ENCODE results near the gene CXorf65. TPM values are rescaled to one million over a fixed set of nuclear protein-coding genes. Genes with fewer than 3 reads are reported as not detected.
A peak's percentile ranks its signal among the peaks of the same experiment; 100 is the strongest.

Gene CXorf65
- total RNA-seq, 1 donor, result not detected

GRCh38 chrX:71068044-71068918 is 38.3 kb downstream of the CXorf65 start, which contains the start of gene SNX12:
TSS of gene SNX12 (minus strand) at chrX:71068334. CDS start at chrX:71068306, 28 bp downstream.
- peak; percentile 72 to 93 (median 91) for DNase-seq (ENCODE audit: low read depth in 2 of 3, low spot score in 2 of 3)

- DNase-seq (ENCODE audit: low read depth in 2 of 3, low spot score in 2 of 3), result peak in 1 of 3 donors; percentile 9
Measured at GRCh38 chrX:71067712-71068043, 38.9 kb downstream of the CXorf65 start.

GRCh38 chrX:71067089-71067488 is 39.5 kb downstream of the CXorf65 start:
- DNase-seq (ENCODE audit: low read depth in 2 of 3, low spot score in 2 of 3), result no peak

GRCh38 chrX:71060127-71060526 is 46.4 kb downstream of the CXorf65 start:
- no peak for DNase-seq (ENCODE audit: low read depth in 2 of 3, low spot score in 2 of 3)

GRCh38 chrX:71057848-71058530 is 48.6 kb downstream of the CXorf65 start:
- peak in 2 of 3 donors; percentile 9 to 39 for DNase-seq (ENCODE audit: low read depth in 2 of 3, low spot score in 2 of 3)

GRCh38 chrX:71056867-71057266 is 49.7 kb downstream of the CXorf65 start:
- no peak for DNase-seq (ENCODE audit: low read depth in 2 of 3, low spot score in 2 of 3)

Small RNA genes lying within 50 kb of the gene (small RNA-seq; reads per million reads assigned to genes)
- not detected for gene CXorf65

Other genes starting within 250 kb of the CXorf65 start
- not detected for gene TEX11, start 198.0 kb downstream of the CXorf65 start, total RNA-seq
- gene SLC7A3, start 175.6 kb downstream of the CXorf65 start, total RNA-seq, result 0.27 TPM
- gene SNX12, start 38.4 kb downstream of the CXorf65 start, total RNA-seq, result 29.6 TPM
- gene FOXO4, start 10.9 kb downstream of the CXorf65 start, total RNA-seq, result 22.4 TPM
- gene IL2RG, start 4.8 kb upstream of the CXorf65 start, total RNA-seq, result 119 TPM
- 106 TPM for gene MED12, start 11.9 kb upstream of the CXorf65 start, total RNA-seq
- gene NLGN3, start 38.1 kb upstream of the CXorf65 start, total RNA-seq, result 1.3 TPM
- gene GJB1, start 116.5 kb upstream of the CXorf65 start, total RNA-seq, result not detected
- gene ZMYM3, start 147.4 kb upstream of the CXorf65 start, total RNA-seq, result 47.4 TPM
- 340 TPM for gene NONO, start 176.9 kb upstream of the CXorf65 start, total RNA-seq
- 1.1 TPM for gene ITGB1BP2, start 195.0 kb upstream of the CXorf65 start, total RNA-seq

Measured in hematopoietic multipotent progenitor cell (in vitro differentiated cells).